Measurements from ENCODE around the gene MCM8. TPM values are rescaled to one million over a fixed set of nuclear protein-coding genes. Genes with fewer than 3 reads are reported as not detected.

Gene MCM8
- total and polyA plus RNA-seq, 4 donors, result 0.49 to 11.0 (median 1.5) TPM

GRCh38 chr20:5923493-5923892 lies 27.0 kb upstream of the MCM8 start:
- H3K4me3 ChIP-seq (ENCODE audit: low read depth in 1 of 3, low read length in 3 of 3), result no peak overlapping the region
- no peaks in the 10 kb centered on the region for H3K9me3 ChIP-seq (ENCODE audit: control insufficient read depth in 4 of 4, low read length in 3 of 4)
- H3K36me3 ChIP-seq (ENCODE audit: control insufficient read depth in 4 of 4, insufficient read depth in 3 of 4, low read depth in 1 of 4, low read length in 3 of 4), result no peaks in the 10 kb centered on the region
- H3K27ac ChIP-seq (ENCODE audit: low read depth in 1 of 2, low read length in 2 of 2), result no peak overlapping the region
- no peaks in the 10 kb centered on the region for H3K4me1 ChIP-seq (ENCODE audit: control insufficient read depth in 4 of 4, insufficient read depth in 4 of 4, low read length in 3 of 4)
- 60% methylated on average over 5 of the region's 5 CpGs for WGBS
- DNase-seq (ENCODE audit: low spot score), result no peak
- TF ChIP-seq, protein P1, sequence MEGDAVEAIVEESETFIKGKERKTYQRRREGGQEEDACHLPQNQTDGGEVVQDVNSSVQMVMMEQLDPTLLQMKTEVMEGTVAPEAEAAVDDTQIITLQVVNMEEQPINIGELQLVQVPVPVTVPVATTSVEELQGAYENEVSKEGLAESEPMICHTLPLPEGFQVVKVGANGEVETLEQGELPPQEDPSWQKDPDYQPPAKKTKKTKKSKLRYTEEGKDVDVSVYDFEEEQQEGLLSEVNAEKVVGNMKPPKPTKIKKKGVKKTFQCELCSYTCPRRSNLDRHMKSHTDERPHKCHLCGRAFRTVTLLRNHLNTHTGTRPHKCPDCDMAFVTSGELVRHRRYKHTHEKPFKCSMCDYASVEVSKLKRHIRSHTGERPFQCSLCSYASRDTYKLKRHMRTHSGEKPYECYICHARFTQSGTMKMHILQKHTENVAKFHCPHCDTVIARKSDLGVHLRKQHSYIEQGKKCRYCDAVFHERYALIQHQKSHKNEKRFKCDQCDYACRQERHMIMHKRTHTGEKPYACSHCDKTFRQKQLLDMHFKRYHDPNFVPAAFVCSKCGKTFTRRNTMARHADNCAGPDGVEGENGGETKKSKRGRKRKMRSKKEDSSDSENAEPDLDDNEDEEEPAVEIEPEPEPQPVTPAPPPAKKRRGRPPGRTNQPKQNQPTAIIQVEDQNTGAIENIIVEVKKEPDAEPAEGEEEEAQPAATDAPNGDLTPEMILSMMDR (IDR thresholded peaks at IDR 0.05; ENCODE audit: low read depth, low read length, missing input control), result no peak
- TF ChIP-seq HNF4G (IDR thresholded peaks at IDR 0.05) (no peak), NR2F2 (IDR thresholded peaks at IDR 0.05) (no peak), JUND (IDR thresholded peaks at IDR 0.05) (no peak), FOXA2 (IDR thresholded peaks at IDR 0.05) (no peak), SP1 (IDR thresholded peaks at IDR 0.05) (no peak), GABPA (IDR thresholded peaks at IDR 0.05 in 1 of 2, conservative IDR thresholded peaks at IDR 0.05 in 1 of 2) (no peak), HNF4A (conservative IDR thresholded peaks at IDR 0.05) (no peak), FOXA1 (IDR thresholded peaks at IDR 0.05) (no peak)
- TF ChIP-seq, protein P2, sequence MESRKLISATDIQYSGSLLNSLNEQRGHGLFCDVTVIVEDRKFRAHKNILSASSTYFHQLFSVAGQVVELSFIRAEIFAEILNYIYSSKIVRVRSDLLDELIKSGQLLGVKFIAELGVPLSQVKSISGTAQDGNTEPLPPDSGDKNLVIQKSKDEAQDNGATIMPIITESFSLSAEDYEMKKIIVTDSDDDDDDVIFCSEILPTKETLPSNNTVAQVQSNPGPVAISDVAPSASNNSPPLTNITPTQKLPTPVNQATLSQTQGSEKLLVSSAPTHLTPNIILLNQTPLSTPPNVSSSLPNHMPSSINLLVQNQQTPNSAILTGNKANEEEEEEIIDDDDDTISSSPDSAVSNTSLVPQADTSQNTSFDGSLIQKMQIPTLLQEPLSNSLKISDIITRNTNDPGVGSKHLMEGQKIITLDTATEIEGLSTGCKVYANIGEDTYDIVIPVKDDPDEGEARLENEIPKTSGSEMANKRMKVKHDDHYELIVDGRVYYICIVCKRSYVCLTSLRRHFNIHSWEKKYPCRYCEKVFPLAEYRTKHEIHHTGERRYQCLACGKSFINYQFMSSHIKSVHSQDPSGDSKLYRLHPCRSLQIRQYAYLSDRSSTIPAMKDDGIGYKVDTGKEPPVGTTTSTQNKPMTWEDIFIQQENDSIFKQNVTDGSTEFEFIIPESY (IDR thresholded peaks at IDR 0.05), result no peak
- H3K27me3 ChIP-seq (ENCODE audit: control insufficient read depth in 4 of 4, insufficient read depth in 4 of 4, low read length in 3 of 4), result peaks cover 0 to 3% (median 0%) of the 10 kb centered on the region in 4 donors
- no peak overlapping the region for H3K9ac ChIP-seq (ENCODE audit: low read depth in 1 of 2, low read length in 2 of 2)

GRCh38 chr20:5925551-5925950 lies 24.9 kb upstream of the MCM8 start:
- H3K9ac ChIP-seq (ENCODE audit: low read depth in 1 of 2, low read length in 2 of 2), result no peak overlapping the region
- no peaks in the 10 kb centered on the region for H3K4me1 ChIP-seq (ENCODE audit: control insufficient read depth in 4 of 4, insufficient read depth in 4 of 4, low read length in 3 of 4)
- H3K27ac ChIP-seq (ENCODE audit: low read depth in 1 of 2, low read length in 2 of 2), result no peak overlapping the region
- WGBS, result 62% methylated on average over 3 of the region's 3 CpGs
- H3K27me3 ChIP-seq (ENCODE audit: control insufficient read depth in 4 of 4, insufficient read depth in 4 of 4, low read length in 3 of 4), result peaks cover 0 to 3% (median 0%) of the 10 kb centered on the region in 4 donors
- H3K4me3 ChIP-seq (ENCODE audit: low read depth in 1 of 3, low read length in 3 of 3), result no peak overlapping the region
- no peak for TF ChIP-seq YY1 (IDR thresholded peaks at IDR 0.05)
- TF ChIP-seq HNF4A (conservative IDR thresholded peaks at IDR 0.05), result no peak
- TF ChIP-seq SP1 (IDR thresholded peaks at IDR 0.05), result no peak
- TF ChIP-seq TAF1 (conservative IDR thresholded peaks at IDR 0.05), result no peak
- no peak for TF ChIP-seq GABPA (IDR thresholded peaks at IDR 0.05 in 1 of 2, conservative IDR thresholded peaks at IDR 0.05 in 1 of 2)
- H3K36me3 ChIP-seq (ENCODE audit: control insufficient read depth in 4 of 4, insufficient read depth in 3 of 4, low read depth in 1 of 4, low read length in 3 of 4), result no peaks in the 10 kb centered on the region
- no peaks in the 10 kb centered on the region for H3K9me3 ChIP-seq (ENCODE audit: control insufficient read depth in 4 of 4, low read length in 3 of 4)
- no peak for DNase-seq (ENCODE audit: low spot score)

DNA sequence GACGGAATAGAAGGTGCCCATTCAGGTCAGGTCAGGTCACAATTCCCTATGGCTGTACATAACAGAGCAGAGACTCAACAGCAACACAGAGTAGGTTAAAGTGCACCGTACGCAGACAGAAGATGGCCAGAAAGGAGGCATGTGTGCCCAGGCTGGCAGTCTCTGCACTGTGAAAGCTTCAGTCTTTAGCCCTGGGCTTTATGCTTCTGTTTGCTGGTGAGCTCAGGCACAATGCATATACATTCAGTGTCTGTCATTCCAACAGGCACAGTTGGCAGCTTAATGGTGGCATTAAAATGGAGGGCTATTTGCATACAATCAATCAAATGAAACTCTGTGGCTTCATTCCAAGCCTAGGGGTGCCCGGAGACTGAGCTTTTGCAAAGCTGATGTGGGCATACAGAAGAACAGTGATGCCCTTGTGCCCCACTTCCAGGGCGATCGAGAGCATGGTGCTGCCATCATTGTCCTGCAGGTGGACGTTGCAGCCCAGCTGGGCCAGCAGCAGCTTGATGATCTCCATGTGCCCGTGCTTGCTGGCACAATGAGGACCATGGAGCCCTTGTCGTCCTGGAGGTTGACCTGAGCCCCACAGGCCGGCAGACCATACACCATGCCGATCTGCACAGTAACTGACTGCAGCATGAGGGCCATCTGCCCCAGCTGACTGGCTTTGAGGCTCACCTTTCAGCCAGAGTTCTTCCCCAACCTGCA lies 22.5 kb upstream of the MCM8 start:
- Histone ChIP-seq H3K4me3 (ENCODE audit: low read depth in 1 of 3, low read length in 3 of 3) (no peak overlapping the region), H3K4me1 (ENCODE audit: control insufficient read depth in 4 of 4, insufficient read depth in 4 of 4, low read length in 3 of 4) (no peaks in the 10 kb centered on the region), H3K27ac (ENCODE audit: low read depth in 1 of 2, low read length in 2 of 2) (no peak overlapping the region), H3K27me3 (ENCODE audit: control insufficient read depth in 4 of 4, insufficient read depth in 4 of 4, low read length in 3 of 4) (peaks cover 0 to 1% (median 0%) of the 10 kb centered on the region in 4 donors), H3K9ac (ENCODE audit: low read depth in 1 of 2, low read length in 2 of 2) (no peak overlapping the region), H3K36me3 (ENCODE audit: control insufficient read depth in 4 of 4, insufficient read depth in 3 of 4, low read depth in 1 of 4, low read length in 3 of 4) (no peaks in the 10 kb centered on the region), H3K9me3 (ENCODE audit: control insufficient read depth in 4 of 4, low read length in 3 of 4) (no peaks in the 10 kb centered on the region)
- no peak for DNase-seq (ENCODE audit: low spot score)
- WGBS, result 77% methylated on average over 11 of the region's 11 CpGs
- TF ChIP-seq EGR1 (IDR thresholded peaks at IDR 0.05; ENCODE audit: low read depth in 2 of 2), result no peak
- TF ChIP-seq JUND (IDR thresholded peaks at IDR 0.05), result no peak
- TF ChIP-seq, protein P1 (IDR thresholded peaks at IDR 0.05; ENCODE audit: low read depth, low read length, missing input control), result no peak
- no peak for TF ChIP-seq RAD21 (IDR thresholded peaks at IDR 0.05)
- TF ChIP-seq, protein P3, sequence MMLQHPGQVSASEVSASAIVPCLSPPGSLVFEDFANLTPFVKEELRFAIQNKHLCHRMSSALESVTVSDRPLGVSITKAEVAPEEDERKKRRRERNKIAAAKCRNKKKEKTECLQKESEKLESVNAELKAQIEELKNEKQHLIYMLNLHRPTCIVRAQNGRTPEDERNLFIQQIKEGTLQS (IDR thresholded peaks at IDR 0.05), result no peak
- TF ChIP-seq FOXA2 (IDR thresholded peaks at IDR 0.05), result no peak
- no peak for TF ChIP-seq GABPA (IDR thresholded peaks at IDR 0.05 in 1 of 2, conservative IDR thresholded peaks at IDR 0.05 in 1 of 2)
- TF ChIP-seq HNF4A (conservative IDR thresholded peaks at IDR 0.05), result no peak
- TF ChIP-seq RXRA (IDR thresholded peaks at IDR 0.05), result no peak
- no peak for TF ChIP-seq NR2F2 (IDR thresholded peaks at IDR 0.05)
- TF ChIP-seq TAF1 (conservative IDR thresholded peaks at IDR 0.05), result no peak
- TF ChIP-seq MAX (IDR thresholded peaks at IDR 0.05), result no peak
- no peak for TF ChIP-seq YY1 (IDR thresholded peaks at IDR 0.05)
- TF ChIP-seq FOXA1 (IDR thresholded peaks at IDR 0.05), result no peak
- TF ChIP-seq, protein P2 (IDR thresholded peaks at IDR 0.05), result no peak

Data from liver (tissue), 9 donors.